ENCODE measurements around the gene KREMEN2.

Gene KREMEN2, protein sequence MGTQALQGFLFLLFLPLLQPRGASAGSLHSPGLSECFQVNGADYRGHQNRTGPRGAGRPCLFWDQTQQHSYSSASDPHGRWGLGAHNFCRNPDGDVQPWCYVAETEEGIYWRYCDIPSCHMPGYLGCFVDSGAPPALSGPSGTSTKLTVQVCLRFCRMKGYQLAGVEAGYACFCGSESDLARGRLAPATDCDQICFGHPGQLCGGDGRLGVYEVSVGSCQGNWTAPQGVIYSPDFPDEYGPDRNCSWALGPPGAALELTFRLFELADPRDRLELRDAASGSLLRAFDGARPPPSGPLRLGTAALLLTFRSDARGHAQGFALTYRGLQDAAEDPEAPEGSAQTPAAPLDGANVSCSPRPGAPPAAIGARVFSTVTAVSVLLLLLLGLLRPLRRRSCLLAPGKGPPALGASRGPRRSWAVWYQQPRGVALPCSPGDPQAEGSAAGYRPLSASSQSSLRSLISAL

GRCh38 chr16:2963723-2964474, at the start of gene KREMEN2:
TSS of gene KREMEN2 (plus strand) at chr16:2964275. CDS start at chr16:2964521, 246 bp downstream.
- H3K4me3 ChIP-seq (ENCODE audit: low read depth, low read length) = peak within 1 kb of the TSS; percentile 32
- DNase-seq (ENCODE audit: low read depth) = no peak
- TF ChIP-seq, protein P1, sequence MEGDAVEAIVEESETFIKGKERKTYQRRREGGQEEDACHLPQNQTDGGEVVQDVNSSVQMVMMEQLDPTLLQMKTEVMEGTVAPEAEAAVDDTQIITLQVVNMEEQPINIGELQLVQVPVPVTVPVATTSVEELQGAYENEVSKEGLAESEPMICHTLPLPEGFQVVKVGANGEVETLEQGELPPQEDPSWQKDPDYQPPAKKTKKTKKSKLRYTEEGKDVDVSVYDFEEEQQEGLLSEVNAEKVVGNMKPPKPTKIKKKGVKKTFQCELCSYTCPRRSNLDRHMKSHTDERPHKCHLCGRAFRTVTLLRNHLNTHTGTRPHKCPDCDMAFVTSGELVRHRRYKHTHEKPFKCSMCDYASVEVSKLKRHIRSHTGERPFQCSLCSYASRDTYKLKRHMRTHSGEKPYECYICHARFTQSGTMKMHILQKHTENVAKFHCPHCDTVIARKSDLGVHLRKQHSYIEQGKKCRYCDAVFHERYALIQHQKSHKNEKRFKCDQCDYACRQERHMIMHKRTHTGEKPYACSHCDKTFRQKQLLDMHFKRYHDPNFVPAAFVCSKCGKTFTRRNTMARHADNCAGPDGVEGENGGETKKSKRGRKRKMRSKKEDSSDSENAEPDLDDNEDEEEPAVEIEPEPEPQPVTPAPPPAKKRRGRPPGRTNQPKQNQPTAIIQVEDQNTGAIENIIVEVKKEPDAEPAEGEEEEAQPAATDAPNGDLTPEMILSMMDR (IDR thresholded peaks at IDR 0.05; ENCODE audit: insufficient read depth, low read depth, low read length, missing control alignments) = no peak

GRCh38 chr16:2915196-2915929, 48.7 kb upstream of the KREMEN2 start:
- H3K4me3 ChIP-seq (ENCODE audit: low read depth, low read length) = no peak overlapping the region
- no peak for DNase-seq (ENCODE audit: low read depth)
- TF ChIP-seq, protein P1 (IDR thresholded peaks at IDR 0.05; ENCODE audit: insufficient read depth, low read depth, low read length, missing control alignments) = no peak

DNA sequence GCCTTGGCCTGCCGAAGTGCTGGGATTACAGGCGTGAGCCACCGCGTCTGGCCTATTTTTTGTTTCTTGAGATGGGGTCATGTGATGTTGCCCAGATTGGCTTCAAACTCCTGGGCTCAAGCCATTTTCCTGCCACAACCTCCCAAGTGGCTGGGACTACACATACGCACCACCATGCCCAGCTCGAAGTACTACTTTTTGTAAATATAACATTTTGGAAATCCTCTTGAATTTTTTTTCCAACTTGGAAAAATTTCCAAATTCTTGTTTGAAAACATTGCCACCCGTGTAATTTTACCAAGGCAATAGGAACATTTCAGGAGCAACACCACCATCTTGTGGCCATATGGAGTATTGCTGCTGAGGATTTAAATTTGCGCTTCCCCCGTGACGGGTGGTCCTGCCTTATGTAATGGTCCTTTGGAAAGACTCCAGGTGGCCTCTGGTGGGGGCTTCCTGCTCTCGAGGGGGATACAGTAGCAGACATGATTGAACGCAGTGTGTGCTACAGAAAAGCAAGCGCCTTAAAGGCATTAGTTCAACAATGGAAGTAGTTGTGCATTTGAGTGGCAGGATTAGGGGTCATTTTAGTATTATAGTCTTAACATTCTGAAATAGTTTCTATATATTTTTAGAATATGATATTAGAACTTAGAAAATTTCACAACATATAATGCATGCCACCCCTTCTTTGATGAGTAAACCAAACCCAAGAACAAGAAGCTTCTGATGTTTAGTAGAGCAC, 44.4 kb upstream of the KREMEN2 start:
- TF ChIP-seq, protein P1 (IDR thresholded peaks at IDR 0.05; ENCODE audit: insufficient read depth, low read depth, low read length, missing control alignments) = peak; percentile 73
- DNase-seq (ENCODE audit: low read depth) = peak; percentile 74

GRCh38 chr16:2923481-2923880, 40.6 kb upstream of the KREMEN2 start:
- TF ChIP-seq, protein P1 (IDR thresholded peaks at IDR 0.05; ENCODE audit: insufficient read depth, low read depth, low read length, missing control alignments) = no peak
- no peak for DNase-seq (ENCODE audit: low read depth)
- H3K4me3 ChIP-seq (ENCODE audit: low read depth, low read length) = no peak overlapping the region

More for the DNA sequence above, 44.4 kb upstream of the KREMEN2 start:
- H3K4me3 ChIP-seq (ENCODE audit: low read depth, low read length) = no peak overlapping the region

DNA sequence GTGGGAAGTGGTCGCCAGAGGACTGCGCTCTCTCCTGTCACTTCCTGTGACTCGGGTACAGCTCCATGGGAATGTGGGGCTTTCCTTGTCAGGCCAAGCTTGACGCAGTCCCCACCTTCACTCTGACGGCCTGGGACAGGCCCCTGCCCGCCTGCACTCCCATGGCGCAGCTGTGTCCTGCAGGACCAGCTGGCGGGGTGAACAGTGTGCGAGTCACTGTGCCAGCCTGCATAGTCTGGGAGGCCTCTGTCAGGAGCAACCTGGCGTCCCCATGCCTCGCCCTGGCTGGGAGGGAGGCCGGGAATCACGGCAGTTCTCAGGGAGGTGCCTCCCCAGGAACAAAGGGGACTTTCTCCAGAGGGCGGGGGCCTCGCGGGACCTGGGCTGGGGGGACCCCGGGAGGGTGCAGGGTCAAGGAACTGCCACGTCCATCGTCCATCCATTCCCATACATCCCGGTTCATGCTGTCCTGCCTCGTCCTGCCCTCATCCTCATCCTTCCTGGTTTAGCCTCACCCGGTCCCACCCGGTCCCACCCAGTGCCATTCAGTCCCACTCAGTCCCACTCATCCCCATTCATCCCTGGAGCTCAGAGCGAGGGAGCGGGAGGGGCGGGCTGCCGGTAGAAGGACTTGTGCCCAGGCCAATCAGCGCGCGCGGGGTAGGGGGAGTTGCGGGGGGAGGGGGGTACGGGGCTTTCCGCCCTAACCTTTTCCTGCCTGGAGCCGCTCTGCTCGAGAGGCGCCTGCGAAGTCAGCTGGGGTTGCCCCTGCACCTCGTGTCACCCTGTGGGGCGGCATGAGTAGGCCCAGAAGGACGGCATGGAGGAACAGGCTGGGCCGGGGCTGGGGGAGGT, 38.9 kb upstream of the KREMEN2 start:
- no peak overlapping the region for H3K4me3 ChIP-seq (ENCODE audit: low read depth, low read length)
- DNase-seq (ENCODE audit: low read depth) = no peak
- TF ChIP-seq, protein P1 (IDR thresholded peaks at IDR 0.05; ENCODE audit: insufficient read depth, low read depth, low read length, missing control alignments) = no peak

Measured in GM12865 (cell line).